Measurements from ENCODE around the gene DEFB132.
A peak's percentile ranks its signal among the peaks of the same experiment; 100 is the strongest.
"Not testable (repeated sequence)": the region's sequence is repeated elsewhere in the genome, so short reads cannot be mapped to it uniquely, and the experiment has no call there.

The DEFB132 gene

DNA sequence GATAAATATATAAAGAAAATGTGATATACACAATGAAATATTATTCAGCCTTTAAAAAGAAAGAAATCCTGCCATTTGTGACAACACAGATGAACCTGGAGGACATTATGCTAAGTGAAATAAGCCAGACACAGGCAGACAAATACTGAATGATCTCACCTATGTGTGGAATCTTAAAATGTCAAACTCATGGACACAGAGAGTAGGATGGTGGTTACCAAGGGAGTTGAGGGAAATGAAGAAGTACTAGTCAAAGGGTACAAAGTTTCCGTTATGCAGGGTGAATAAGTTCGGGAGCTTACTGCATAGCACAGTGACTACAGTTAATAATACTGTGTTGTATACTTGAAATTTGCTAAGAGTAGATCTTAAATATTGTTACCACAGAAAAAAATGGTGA lies 14.6 kb upstream of the DEFB132 start:
- no peak for DNase-seq (ENCODE audit: extremely low spot score)
- POLR2A ChIA-PET: no interaction called here
- CTCF ChIA-PET: no interaction called here
- no peak for TF ChIP-seq FOXA1 (IDR thresholded peaks at IDR 0.05)
- no peak for TF ChIP-seq L3MBTL2 (conservative IDR thresholded peaks at IDR 0.05)
- no peak for TF ChIP-seq FOXK2 (IDR thresholded peaks at IDR 0.05)
- no peak for TF ChIP-seq BHLHE40 (IDR thresholded peaks at IDR 0.05; ENCODE audit: borderline replicate concordance)

DNA sequence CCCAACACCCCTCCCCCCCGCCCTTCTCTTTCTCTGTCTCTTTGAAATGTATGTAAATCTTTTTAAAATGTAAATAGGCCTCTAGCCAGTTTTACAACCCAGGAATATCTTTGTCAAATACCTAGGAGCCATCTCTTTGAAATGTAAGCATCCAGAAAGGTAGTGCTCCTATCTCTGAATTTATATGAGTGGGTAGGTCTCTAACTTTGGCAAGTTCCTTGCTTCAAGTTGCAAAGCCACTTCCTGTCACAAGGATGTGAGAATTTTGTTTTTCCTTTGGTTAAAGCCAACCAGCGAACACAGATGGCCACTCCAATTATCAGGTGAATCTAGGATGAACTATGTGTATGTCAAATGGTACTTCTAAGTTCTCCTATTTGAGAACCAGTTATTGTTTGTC lies 6.2 kb upstream of the DEFB132 start:
- CTCF ChIA-PET: no interaction called here
- POLR2A ChIA-PET: no interaction called here
- DNase-seq (ENCODE audit: extremely low spot score): no peak
- no peak for TF ChIP-seq ZNF384 (IDR thresholded peaks at IDR 0.05)
- TF ChIP-seq CTBP1 (IDR thresholded peaks at IDR 0.05; ENCODE audit: borderline replicate concordance): no peak
- TF ChIP-seq NFRKB (IDR thresholded peaks at IDR 0.05): no peak
- no peak for TF ChIP-seq SP1 (IDR thresholded peaks at IDR 0.05)
- no peak for TF ChIP-seq BHLHE40 (IDR thresholded peaks at IDR 0.05; ENCODE audit: borderline replicate concordance)

DNA sequence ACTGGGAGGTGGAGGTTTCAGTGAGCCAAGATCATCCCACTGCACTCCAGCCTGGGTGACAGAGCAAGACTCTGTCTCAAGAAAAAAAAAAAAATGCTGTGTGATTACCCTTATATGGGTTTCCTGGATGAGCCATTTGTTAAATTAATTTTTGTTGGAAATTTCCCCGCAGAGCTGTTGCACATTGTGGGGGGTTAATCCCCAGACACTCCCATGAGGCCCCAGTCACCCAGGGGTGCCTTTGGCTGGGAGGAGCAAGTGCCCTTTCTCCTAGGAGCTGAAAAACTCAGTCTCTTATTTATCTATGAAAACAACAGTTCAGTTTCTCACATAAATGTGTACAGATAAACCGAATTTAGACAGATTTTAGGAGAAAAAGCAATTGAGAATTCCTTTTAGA lies 4.7 kb upstream of the DEFB132 start:
- ChIA-PET POLR2A (no interaction called here), CTCF (no interaction called here)
- DNase-seq (ENCODE audit: extremely low spot score): no peak

DNA sequence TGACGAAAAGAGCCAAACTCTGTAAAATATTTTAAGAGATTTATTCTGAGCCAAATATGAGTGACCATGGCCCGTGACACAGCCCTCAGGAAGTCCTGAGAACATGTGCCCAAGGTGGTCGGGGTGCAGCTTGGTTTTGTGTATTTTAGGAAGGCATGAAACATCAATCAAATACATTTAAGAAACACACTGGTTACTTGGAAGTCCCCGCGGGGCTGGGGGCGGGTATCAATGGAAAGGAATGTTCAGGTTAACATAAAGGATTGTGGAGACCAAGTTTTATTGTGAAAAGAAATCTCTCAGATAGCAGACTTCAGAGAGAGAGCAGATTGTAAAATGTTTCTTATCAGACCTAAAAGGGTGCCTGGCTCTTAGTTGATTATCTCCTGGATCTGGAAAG lies 4.1 kb upstream of the DEFB132 start:
- POLR2A ChIA-PET; CTCF ChIA-PET; DNase-seq (ENCODE audit: extremely low spot score): not testable (repeated sequence)

More for the DNA sequence above, 4.7 kb upstream of the DEFB132 start:
- no peak for TF ChIP-seq L3MBTL2 (conservative IDR thresholded peaks at IDR 0.05)
- TF ChIP-seq FOXA1 (IDR thresholded peaks at IDR 0.05): no peak
- TF ChIP-seq ELF4 (IDR thresholded peaks at IDR 0.05): no peak
- TF ChIP-seq LEF1 (IDR thresholded peaks at IDR 0.05; ENCODE audit: borderline replicate concordance): no peak

DNA sequence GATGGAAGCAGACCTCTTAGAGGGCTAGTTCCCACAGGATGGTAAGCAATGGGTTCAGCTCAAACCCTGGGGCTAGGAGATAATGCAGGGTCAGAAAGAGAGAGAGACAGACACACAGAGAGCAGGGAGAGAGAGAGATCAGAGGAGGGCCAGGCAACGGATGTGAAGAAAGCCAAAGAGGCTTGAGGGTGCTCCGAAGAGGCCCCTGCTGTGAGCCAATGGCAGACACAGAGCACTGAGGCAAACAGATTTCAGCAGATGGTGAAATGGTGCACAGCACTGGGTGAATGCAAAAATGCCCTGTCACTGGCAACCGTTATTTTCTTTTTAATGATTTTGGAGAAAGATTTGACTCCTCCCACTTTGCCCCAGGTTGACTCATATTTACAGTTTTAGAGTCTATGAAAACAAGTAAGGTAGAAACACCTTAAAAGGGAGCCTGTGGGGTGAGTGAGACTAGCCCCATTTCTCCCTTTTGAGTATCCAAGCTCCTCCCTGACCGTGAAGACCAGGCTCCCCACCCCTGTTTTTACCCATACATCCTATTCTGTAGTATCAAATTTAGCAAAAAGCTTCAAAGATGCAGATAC lies 840 bp downstream of the DEFB132 start:
- CTCF ChIA-PET: interaction anchor here (1.7 kb wide), 1 partner anchor 8 kb away, joined by 7 read pairs; no protein-coding TSS in a partner anchor
- no peak for DNase-seq (ENCODE audit: extremely low spot score)
- POLR2A ChIA-PET: interaction anchor here (0.8 to 1.1 kb wide), 2 partner anchors 9 to 73 kb away, joined by 3 read pairs; no protein-coding TSS in a partner anchor
- no peak for TF ChIP-seq FOXA1 (IDR thresholded peaks at IDR 0.05)
- TF ChIP-seq ARNT (IDR thresholded peaks at IDR 0.05): no peak
- TF ChIP-seq L3MBTL2 (conservative IDR thresholded peaks at IDR 0.05): no peak
- TF ChIP-seq ZNF384 (IDR thresholded peaks at IDR 0.05): no peak
- TF ChIP-seq FOXM1 (IDR thresholded peaks at IDR 0.05; ENCODE audit: borderline replicate concordance): no peak
- TF ChIP-seq LEF1 (IDR thresholded peaks at IDR 0.05; ENCODE audit: borderline replicate concordance): no peak
- no peak for TF ChIP-seq SUZ12 (IDR thresholded peaks at IDR 0.05)
- TF ChIP-seq, protein P1, sequence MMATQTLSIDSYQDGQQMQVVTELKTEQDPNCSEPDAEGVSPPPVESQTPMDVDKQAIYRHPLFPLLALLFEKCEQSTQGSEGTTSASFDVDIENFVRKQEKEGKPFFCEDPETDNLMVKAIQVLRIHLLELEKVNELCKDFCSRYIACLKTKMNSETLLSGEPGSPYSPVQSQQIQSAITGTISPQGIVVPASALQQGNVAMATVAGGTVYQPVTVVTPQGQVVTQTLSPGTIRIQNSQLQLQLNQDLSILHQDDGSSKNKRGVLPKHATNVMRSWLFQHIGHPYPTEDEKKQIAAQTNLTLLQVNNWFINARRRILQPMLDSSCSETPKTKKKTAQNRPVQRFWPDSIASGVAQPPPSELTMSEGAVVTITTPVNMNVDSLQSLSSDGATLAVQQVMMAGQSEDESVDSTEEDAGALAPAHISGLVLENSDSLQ (IDR thresholded peaks at IDR 0.05): no peak
- no peak for TF ChIP-seq ELF4 (IDR thresholded peaks at IDR 0.05)

DNA sequence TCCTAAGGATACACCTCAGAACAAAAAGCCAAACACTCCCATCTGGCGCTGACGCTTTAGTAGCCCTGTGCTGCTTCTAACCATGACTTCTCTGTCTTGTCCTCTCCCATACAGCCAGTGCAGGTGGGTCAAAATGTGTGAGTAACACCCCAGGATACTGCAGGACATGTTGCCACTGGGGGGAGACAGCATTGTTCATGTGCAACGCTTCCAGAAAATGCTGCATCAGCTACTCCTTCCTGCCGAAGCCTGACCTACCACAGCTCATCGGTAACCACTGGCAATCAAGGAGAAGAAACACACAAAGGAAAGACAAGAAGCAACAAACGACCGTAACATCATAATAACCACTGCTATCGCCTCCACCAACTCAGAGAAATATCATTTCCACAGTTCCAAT lies 1.4 kb downstream of the DEFB132 start:
- peak; percentile 25 for DNase-seq (ENCODE audit: extremely low spot score)
- POLR2A ChIA-PET: no interaction called here
- TF ChIP-seq ZNF384 (IDR thresholded peaks at IDR 0.05): no peak
- no peak for TF ChIP-seq ELF4 (IDR thresholded peaks at IDR 0.05)
- no peak for TF ChIP-seq NFRKB (IDR thresholded peaks at IDR 0.05)
- CTCF ChIA-PET: interaction anchor here (1.7 kb wide), 1 partner anchor 8 kb away, joined by 7 read pairs; no protein-coding TSS in a partner anchor

DNA sequence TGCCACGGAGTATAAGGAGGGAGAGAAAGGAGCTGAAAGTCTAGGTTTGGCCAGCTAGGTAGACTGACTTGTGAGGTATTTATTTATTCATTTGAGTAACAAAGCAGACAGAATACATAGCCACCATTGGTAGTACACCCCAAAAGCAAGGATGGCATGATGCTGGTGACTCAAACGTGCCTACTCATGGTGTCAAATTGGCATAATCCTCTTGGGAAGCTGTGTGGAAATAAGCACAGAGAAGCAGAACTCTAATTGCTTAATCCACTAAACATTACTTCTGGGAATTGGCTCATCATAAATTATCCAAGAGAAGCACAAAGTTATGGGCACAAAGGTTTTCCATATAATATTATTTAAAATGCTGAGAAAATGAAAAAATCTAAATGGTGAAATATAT lies 2.5 kb downstream of the DEFB132 start:
- ChIA-PET POLR2A (no interaction called here), CTCF (no interaction called here)
- DNase-seq (ENCODE audit: extremely low spot score): no peak
- no peak for TF ChIP-seq TARDBP (IDR thresholded peaks at IDR 0.05)
- no peak for TF ChIP-seq FOXK2 (IDR thresholded peaks at IDR 0.05)
- TF ChIP-seq CTBP1 (IDR thresholded peaks at IDR 0.05; ENCODE audit: borderline replicate concordance): no peak
- no peak for TF ChIP-seq SP1 (IDR thresholded peaks at IDR 0.05)
- no peak for TF ChIP-seq LEF1 (IDR thresholded peaks at IDR 0.05; ENCODE audit: borderline replicate concordance)

DNA sequence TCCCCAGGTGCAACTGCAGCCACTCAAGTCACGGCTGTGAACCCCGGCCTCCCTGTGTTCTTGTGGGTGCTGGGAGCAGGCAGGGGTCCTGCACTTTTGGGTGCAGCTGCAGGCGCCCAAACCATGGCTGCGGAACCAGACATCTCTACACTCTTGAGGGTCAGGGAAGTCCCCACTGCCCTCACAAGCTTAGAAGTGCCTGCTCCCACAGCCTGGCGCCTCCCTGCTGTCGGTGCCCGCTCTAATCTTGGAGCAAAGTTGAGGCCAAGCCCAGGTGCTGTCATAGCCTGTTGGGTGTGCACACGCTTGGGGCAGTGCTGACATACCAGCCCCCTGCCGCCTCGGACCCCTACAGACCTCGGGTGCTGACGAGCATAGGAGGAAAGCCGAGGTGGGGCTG lies 6.2 kb downstream of the DEFB132 start:
- POLR2A ChIA-PET: interaction anchor here (1.2 kb wide), 1 partner anchor 61 kb away, joined by 3 read pairs; no protein-coding TSS in a partner anchor
- CTCF ChIA-PET: no interaction called here
- DNase-seq (ENCODE audit: extremely low spot score): no peak
- no peak for TF ChIP-seq ELF4 (IDR thresholded peaks at IDR 0.05)
- no peak for TF ChIP-seq ZNF384 (IDR thresholded peaks at IDR 0.05)
- no peak for TF ChIP-seq SUZ12 (IDR thresholded peaks at IDR 0.05)
- no peak for TF ChIP-seq CTBP1 (IDR thresholded peaks at IDR 0.05; ENCODE audit: borderline replicate concordance)
- no peak for TF ChIP-seq ARNT (IDR thresholded peaks at IDR 0.05)
- TF ChIP-seq NFRKB (IDR thresholded peaks at IDR 0.05): no peak
- no peak for TF ChIP-seq FOXK2 (IDR thresholded peaks at IDR 0.05)
- TF ChIP-seq SP1 (IDR thresholded peaks at IDR 0.05): no peak
- no peak for TF ChIP-seq L3MBTL2 (conservative IDR thresholded peaks at IDR 0.05)
- no peak for TF ChIP-seq FOXM1 (IDR thresholded peaks at IDR 0.05; ENCODE audit: borderline replicate concordance)
- TF ChIP-seq, protein P1 (IDR thresholded peaks at IDR 0.05): no peak
- no peak for TF ChIP-seq FOXA1 (IDR thresholded peaks at IDR 0.05)
- TF ChIP-seq TARDBP (IDR thresholded peaks at IDR 0.05): no peak
- TF ChIP-seq HDGF (IDR thresholded peaks at IDR 0.05; ENCODE audit: borderline replicate concordance): no peak
- no peak for TF ChIP-seq BHLHE40 (IDR thresholded peaks at IDR 0.05; ENCODE audit: borderline replicate concordance)
- no peak for TF ChIP-seq LEF1 (IDR thresholded peaks at IDR 0.05; ENCODE audit: borderline replicate concordance)

Measured in HEK293T (cell line).